HepG2 (cell line): ENCODE measurements around the gene HSD17B2. TPM values are rescaled to one million over a fixed set of nuclear protein-coding genes. Genes with fewer than 3 reads are reported as not detected.

ENCODE experiments used
- ATAC-seq: fragments of 200-7000 bp; cut with Tn5 transposase; 3 replicates; pipeline ENCODE4 v1.9.1; 2020; ENCODE audit warnings: mild to moderate bottlenecking, moderate library complexity
- BruUV-seq: library from RNA; stranded (reverse); fragments of 400-500 nt; replicated peaks from 2 replicates; lab custom pipeline; 2021; lab: Mats Ljungman, UMichigan
- CTCF ChIA-PET: fragments of 300-600 bp; formaldehyde crosslinking; extraction: SDS; loops from one replicate; lab custom pipeline; 2021; ENCODE audit warnings: low total read pairs, inconsistent platforms, low intra/inter-chr PET ratio; lab: Yijun Ruan, JAX
- POLR2A ChIA-PET: fragments of 350-600 bp; sonication (Branson Sonifier 250); formaldehyde crosslinking; loops from one replicate; lab custom pipeline; 2020; ENCODE audit warnings: antibody characterized with exemption, inconsistent platforms; lab: Yijun Ruan, JAX
- DNase-seq: peaks from one replicate; pipeline ENCODE4 v3.0.0-alpha.2; 2015; ENCODE audit warnings: low spot score
- FAIRE-seq: peaks from 3 replicates; lab custom pipeline; 2011; peaks lifted over from hg19 to GRCh38; lab: Jason Lieb, UNC
- H2AFZ ChIP-seq: one replicate; pipeline ENCODE4 v1.6.1; 2011; ENCODE audit warnings: low read length, inconsistent platforms
- H3K27ac ChIP-seq: fragments of 300-600 bp; 3 replicates; pipeline ENCODE4 v1.8.0; 2011; ENCODE audit warnings: mixed run types, mild to moderate bottlenecking, mixed read lengths, low read length, inconsistent platforms; ENCODE audit not compliant: insufficient read depth; ENCODE audit errors: extremely low read length
- H3K27me3 ChIP-seq, 2 experiments: fragments of 200-600 bp in 1 of 2; 2 replicates in 1 of 2; 3 replicates in 1 of 2; pipeline versions ENCODE4 v1.6.0 to v1.8.0; 2011; ENCODE audit warnings: low read length in 2 of 2, mild to moderate bottlenecking in 2 of 2, moderate library complexity in 2 of 2, inconsistent platforms in 1 of 2; ENCODE audit not compliant: insufficient read depth in 2 of 2, control insufficient read depth in 1 of 2
- H3K36me3 ChIP-seq, 2 experiments: fragments of 200-600 bp in 1 of 2; replicated peaks in 1 of 2; 2 replicates in 1 of 2; 3 replicates in 1 of 2; pipeline versions ENCODE4 v1.5.1 to v1.8.0; 2011; ENCODE audit warnings: low read length in 2 of 2, inconsistent platforms in 1 of 2; ENCODE audit not compliant: insufficient read depth in 2 of 2, control insufficient read depth in 1 of 2
- H3K4me1 ChIP-seq: 2 replicates; pipeline ENCODE4 v1.5.1; 2012; ENCODE audit warnings: low read length, inconsistent platforms; ENCODE audit not compliant: insufficient read depth
- H3K4me2 ChIP-seq: 2 replicates; pipeline ENCODE4 v1.6.0; 2011; ENCODE audit warnings: low read depth, low read length, inconsistent platforms
- H3K4me3 ChIP-seq, 3 experiments: fragments of 200-600 bp in 1 of 3; sonication (generic), shearing (Covaris generic) in 1 of 3; replicated peaks in 1 of 3; 2 replicates each; pipeline ENCODE4 v1.5.1; 2011 to 2016; ENCODE audit warnings: low read length in 3 of 3, inconsistent platforms in 2 of 3, low read depth in 2 of 3, mild to moderate bottlenecking in 2 of 3, control low read depth in 1 of 3, mixed read lengths in 1 of 3; ENCODE audit not compliant: insufficient read depth in 1 of 3
- H3K79me2 ChIP-seq: one replicate; pipeline ENCODE4 v1.6.1; 2011; ENCODE audit warnings: low read length, inconsistent platforms; ENCODE audit not compliant: insufficient read depth
- H3K9ac ChIP-seq: 2 replicates; pipeline ENCODE4 v1.6.0; 2011; ENCODE audit warnings: mild to moderate bottlenecking, low read depth, low read length, inconsistent platforms; ENCODE audit not compliant: insufficient read depth
- H3K9me3 ChIP-seq: 2 replicates; pipeline ENCODE4 v1.5.1; 2012; ENCODE audit warnings: mild to moderate bottlenecking, low read length
- H4K20me1 ChIP-seq: 2 replicates; pipeline ENCODE4 v1.6.0; 2011; ENCODE audit warnings: inconsistent platforms, mild to moderate bottlenecking, low read length, moderate library complexity; ENCODE audit not compliant: insufficient read depth
- CREM ChIP-seq, 2 experiments: sonication (generic) in 1 of 2; formaldehyde crosslinking in 1 of 2; IDR thresholded peaks; 2 replicates each; pipeline versions ENCODE4 v1.4.0 to v1.6.1; 2016 to 2020; ENCODE audit warnings: antibody characterized with exemption in 1 of 2, mild to moderate bottlenecking in 1 of 2, missing genetic modification reagents in 1 of 2
- GZF1 ChIP-seq: sonication (generic); formaldehyde crosslinking; IDR thresholded peaks from 2 replicates; pipeline ENCODE4 v1.5.1; 2020; ENCODE audit warnings: mild to moderate bottlenecking, missing genetic modification reagents
- KLF11 ChIP-seq: IDR thresholded peaks from 2 replicates; pipeline ENCODE4 v1.6.1; 2016; ENCODE audit warnings: missing compliant biosample characterization
- LCORL ChIP-seq, 2 experiments: fragments of 450-650 bp in 1 of 2; sonication (generic) in 1 of 2; formaldehyde crosslinking in 1 of 2; IDR thresholded peaks; 2 replicates each; pipeline versions ENCODE4 v1.5.0 to v1.6.1; 2017 to 2020; ENCODE audit warnings: antibody characterized with exemption in 1 of 2, missing genetic modification reagents in 1 of 2
- RBAK ChIP-seq: sonication (generic); formaldehyde crosslinking; IDR thresholded peaks from 2 replicates; pipeline ENCODE4 v1.5.1; 2020; ENCODE audit warnings: mild to moderate bottlenecking, missing genetic modification reagents
- SALL1 ChIP-seq: sonication (generic); formaldehyde crosslinking; IDR thresholded peaks from 2 replicates; pipeline ENCODE4 v1.8.0; 2022; ENCODE audit warnings: mild to moderate bottlenecking, missing genetic modification reagents
- ZNF775 ChIP-seq: sonication (generic); formaldehyde crosslinking; IDR thresholded peaks from 2 replicates; pipeline ENCODE4 v1.4.0; 2020; ENCODE audit warnings: missing genetic modification reagents, mild to moderate bottlenecking, moderate library complexity, borderline replicate concordance
- WGBS: methylation state at CpG from one replicate; pipeline ENCODE4 v1.1.6; 2017; ENCODE audit warnings: low lambda C conversion rate; 5-methylcytosine and 5-hydroxymethylcytosine counted together
- in situ Hi-C: cut with HindIII; loops from 2 replicates; pipeline ENCODE4 v1.10.0; 2017; ENCODE audit warnings: low pct_unique_long_range_greater_than_20kb; ENCODE audit not compliant: extremely low pct_ligation_motif_present
- intact Hi-C: fragments of 100-400 bp; cut with micrococcal nuclease; formaldehyde crosslinking; loops from one replicate; pipeline ENCODE4 v1.10.0; 2022; ENCODE audit not compliant: unreplicated experiment
- polyA plus RNA-seq, 8 experiments: library from polyadenylated mRNA; depleted of rRNA in 3 of 8; stranded (reverse) in 7 of 8; unstranded in 1 of 8; fragments of >200 nt; fragmentation: Illumina TruSeq in 4 of 8; extraction: Trizol in 4 of 8; gene quantifications; 2 replicates each; pipeline versions ENCODE4 v1.2.1 to v1.2.3, GENCODE V29; 2011 to 2016; ENCODE audit warnings: low read depth in 4 of 8, missing spikeins in 1 of 8, mixed read lengths in 1 of 8; ENCODE audit not compliant: insufficient read depth in 1 of 8
- total RNA-seq, 5 experiments: library from RNA; depleted of rRNA; stranded (reverse); fragments of >200 nt; fragmentation: Illumina TruSeq; extraction: Trizol; gene quantifications; 2 replicates each; pipeline ENCODE4 v1.2.3, GENCODE V29; 2016; ENCODE audit warnings: low read depth in 1 of 5
- TF ChIP-seq, protein P1 (sequence below): sonication (generic); formaldehyde crosslinking; IDR thresholded peaks from 2 replicates; pipeline ENCODE4 v1.5.1; 2020; ENCODE audit warnings: mild to moderate bottlenecking, missing genetic modification reagents
- TF ChIP-seq, protein P2 (sequence below): sonication (generic); formaldehyde crosslinking; IDR thresholded peaks from 2 replicates; pipeline ENCODE4 v1.4.0; 2020; ENCODE audit warnings: missing genetic modification reagents
- TF ChIP-seq, protein P3 (sequence below), 2 experiments: sonication (generic) in 1 of 2; formaldehyde crosslinking in 1 of 2; IDR thresholded peaks; 2 replicates each; pipeline versions ENCODE4 v1.4.0 to v1.6.1; 2016 to 2020; ENCODE audit warnings: borderline replicate concordance in 1 of 2, low read depth in 1 of 2, mild to moderate bottlenecking in 1 of 2, missing genetic modification reagents in 1 of 2
- TF ChIP-seq, protein P4 (sequence below): sonication (generic); formaldehyde crosslinking; IDR thresholded peaks from 2 replicates; pipeline ENCODE4 v1.4.0; 2020; ENCODE audit warnings: missing genetic modification reagents, low read depth, mild to moderate bottlenecking, borderline replicate concordance

The HSD17B2 gene
- total and polyA plus RNA-seq, 2 of the 13 experiments (the other 11 are each of a cell fraction or from before 2014, with no cell fraction given): 26.3 to 69.3 TPM

DNA sequence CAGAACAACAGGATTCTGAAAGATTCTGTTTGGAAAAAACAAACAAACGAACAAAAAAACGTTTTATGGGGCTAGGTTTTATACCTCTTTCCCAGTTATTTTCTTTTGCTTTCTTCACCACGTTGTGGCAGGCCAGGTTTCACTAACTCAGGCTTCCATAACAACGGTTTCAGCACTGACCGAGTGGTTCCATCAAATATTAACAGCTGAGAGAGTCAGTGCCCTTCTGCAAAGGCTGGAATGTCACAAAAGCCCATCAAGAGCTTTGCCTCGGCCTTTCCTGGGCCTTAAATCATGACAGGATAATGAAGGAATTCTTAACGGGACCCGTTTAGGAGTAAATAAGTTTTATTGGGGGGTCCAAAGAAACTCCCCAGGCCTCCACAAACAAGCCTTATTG lies 100.8 kb downstream of the HSD17B2 start:
- ATAC-seq (peak; percentile 98), DNase-seq (peak; percentile 60), FAIRE-seq (peak; percentile 59)
- 9% methylated on average over 8 of the region's 8 CpGs for WGBS
- intact Hi-C loops: no loop called here
- Histone ChIP-seq H2AFZ (no peak overlapping the region), H3K4me1 (peaks cover 36% of the 10 kb centered on the region), H3K27me3 (no peaks in the 10 kb centered on the region), H3K79me2 (no peaks in the 10 kb centered on the region), H3K4me3 (no peak overlapping the region), H3K9me3 (no peaks in the 10 kb centered on the region), H3K27ac (peak overlapping the region; percentile 21), H3K36me3 (no peaks in the 10 kb centered on the region; a peak in 2 of 5 replicates), H4K20me1 (no peaks in the 10 kb centered on the region), H3K4me2 (peak overlapping the region; percentile 47), H3K9ac (no peak overlapping the region)
- CTCF ChIA-PET: no interaction called here
- no TSS peak for BruUV-seq
- in situ Hi-C loops: no loop called here
- POLR2A ChIA-PET: interaction anchor here (0.7 to 2.0 kb wide), 2 partner anchors 34 to 76 kb away, joined by 3 to 7 read pairs; partner anchors contain the start of gene MPHOSPH6
- TF ChIP-seq LCORL (IDR thresholded peaks at IDR 0.05) (no peak), LCORL (CRISPR knock-in tag; IDR thresholded peaks at IDR 0.05) (0 out of 2 replicates have a peak, but pooled peaks have one; percentile 36), KLF11 (CRISPR knock-in tag) (no peak), GZF1 (CRISPR knock-in tag) (no peak), CREM (IDR thresholded peaks at IDR 0.05) (no peak), CREM (CRISPR knock-in tag; IDR thresholded peaks at IDR 0.05) (no peak), SALL1 (CRISPR knock-in tag) (0 out of 2 replicates have a peak, but pooled peaks have one; percentile 24), RBAK (CRISPR knock-in tag) (no peak), ZNF775 (CRISPR knock-in tag) (no peak)
- TF ChIP-seq, protein P1, sequence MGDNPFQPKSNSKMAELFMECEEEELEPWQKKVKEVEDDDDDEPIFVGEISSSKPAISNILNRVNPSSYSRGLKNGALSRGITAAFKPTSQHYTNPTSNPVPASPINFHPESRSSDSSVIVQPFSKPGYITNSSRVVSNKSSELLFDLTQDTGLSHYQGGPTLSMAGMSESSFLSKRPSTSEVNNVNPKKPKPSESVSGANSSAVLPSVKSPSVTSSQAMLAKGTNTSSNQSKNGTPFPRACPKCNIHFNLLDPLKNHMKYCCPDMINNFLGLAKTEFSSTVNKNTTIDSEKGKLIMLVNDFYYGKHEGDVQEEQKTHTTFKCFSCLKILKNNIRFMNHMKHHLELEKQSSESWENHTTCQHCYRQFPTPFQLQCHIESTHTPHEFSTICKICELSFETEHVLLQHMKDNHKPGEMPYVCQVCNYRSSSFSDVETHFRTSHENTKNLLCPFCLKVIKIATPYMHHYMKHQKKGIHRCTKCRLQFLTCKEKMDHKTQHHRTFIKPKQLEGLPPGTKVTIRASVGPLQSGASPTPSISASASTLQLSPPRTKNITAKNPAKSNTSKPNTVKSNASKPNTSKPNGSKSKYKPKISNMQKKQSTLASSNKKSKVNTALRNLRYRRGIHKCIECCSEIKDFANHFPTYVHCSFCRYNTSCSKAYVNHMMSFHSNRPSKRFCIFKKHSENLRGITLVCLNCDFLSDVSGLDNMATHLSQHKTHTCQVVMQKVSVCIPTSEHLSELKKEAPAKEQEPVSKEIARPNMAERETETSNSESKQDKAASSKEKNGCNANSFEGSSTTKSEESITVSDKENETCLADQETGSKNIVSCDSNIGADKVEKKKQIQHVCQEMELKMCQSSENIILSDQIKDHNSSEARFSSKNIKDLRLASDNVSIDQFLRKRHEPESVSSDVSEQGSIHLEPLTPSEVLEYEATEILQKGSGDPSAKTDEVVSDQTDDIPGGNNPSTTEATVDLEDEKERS: no peak
- TF ChIP-seq, protein P2, sequence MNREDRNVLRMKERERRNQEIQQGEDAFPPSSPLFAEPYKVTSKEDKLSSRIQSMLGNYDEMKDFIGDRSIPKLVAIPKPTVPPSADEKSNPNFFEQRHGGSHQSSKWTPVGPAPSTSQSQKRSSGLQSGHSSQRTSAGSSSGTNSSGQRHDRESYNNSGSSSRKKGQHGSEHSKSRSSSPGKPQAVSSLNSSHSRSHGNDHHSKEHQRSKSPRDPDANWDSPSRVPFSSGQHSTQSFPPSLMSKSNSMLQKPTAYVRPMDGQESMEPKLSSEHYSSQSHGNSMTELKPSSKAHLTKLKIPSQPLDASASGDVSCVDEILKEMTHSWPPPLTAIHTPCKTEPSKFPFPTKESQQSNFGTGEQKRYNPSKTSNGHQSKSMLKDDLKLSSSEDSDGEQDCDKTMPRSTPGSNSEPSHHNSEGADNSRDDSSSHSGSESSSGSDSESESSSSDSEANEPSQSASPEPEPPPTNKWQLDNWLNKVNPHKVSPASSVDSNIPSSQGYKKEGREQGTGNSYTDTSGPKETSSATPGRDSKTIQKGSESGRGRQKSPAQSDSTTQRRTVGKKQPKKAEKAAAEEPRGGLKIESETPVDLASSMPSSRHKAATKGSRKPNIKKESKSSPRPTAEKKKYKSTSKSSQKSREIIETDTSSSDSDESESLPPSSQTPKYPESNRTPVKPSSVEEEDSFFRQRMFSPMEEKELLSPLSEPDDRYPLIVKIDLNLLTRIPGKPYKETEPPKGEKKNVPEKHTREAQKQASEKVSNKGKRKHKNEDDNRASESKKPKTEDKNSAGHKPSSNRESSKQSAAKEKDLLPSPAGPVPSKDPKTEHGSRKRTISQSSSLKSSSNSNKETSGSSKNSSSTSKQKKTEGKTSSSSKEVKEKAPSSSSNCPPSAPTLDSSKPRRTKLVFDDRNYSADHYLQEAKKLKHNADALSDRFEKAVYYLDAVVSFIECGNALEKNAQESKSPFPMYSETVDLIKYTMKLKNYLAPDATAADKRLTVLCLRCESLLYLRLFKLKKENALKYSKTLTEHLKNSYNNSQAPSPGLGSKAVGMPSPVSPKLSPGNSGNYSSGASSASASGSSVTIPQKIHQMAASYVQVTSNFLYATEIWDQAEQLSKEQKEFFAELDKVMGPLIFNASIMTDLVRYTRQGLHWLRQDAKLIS (CRISPR knock-in tag): no peak
- TF ChIP-seq, protein P3, sequence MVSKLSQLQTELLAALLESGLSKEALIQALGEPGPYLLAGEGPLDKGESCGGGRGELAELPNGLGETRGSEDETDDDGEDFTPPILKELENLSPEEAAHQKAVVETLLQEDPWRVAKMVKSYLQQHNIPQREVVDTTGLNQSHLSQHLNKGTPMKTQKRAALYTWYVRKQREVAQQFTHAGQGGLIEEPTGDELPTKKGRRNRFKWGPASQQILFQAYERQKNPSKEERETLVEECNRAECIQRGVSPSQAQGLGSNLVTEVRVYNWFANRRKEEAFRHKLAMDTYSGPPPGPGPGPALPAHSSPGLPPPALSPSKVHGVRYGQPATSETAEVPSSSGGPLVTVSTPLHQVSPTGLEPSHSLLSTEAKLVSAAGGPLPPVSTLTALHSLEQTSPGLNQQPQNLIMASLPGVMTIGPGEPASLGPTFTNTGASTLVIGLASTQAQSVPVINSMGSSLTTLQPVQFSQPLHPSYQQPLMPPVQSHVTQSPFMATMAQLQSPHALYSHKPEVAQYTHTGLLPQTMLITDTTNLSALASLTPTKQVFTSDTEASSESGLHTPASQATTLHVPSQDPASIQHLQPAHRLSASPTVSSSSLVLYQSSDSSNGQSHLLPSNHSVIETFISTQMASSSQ (IDR thresholded peaks at IDR 0.05; ENCODE audit: low read depth): 0 out of 2 replicates have a peak, but pooled peaks have one; percentile 26
- TF ChIP-seq, protein P3 (CRISPR knock-in tag; IDR thresholded peaks at IDR 0.05; ENCODE audit: borderline replicate concordance): no peak
- TF ChIP-seq, protein P4, sequence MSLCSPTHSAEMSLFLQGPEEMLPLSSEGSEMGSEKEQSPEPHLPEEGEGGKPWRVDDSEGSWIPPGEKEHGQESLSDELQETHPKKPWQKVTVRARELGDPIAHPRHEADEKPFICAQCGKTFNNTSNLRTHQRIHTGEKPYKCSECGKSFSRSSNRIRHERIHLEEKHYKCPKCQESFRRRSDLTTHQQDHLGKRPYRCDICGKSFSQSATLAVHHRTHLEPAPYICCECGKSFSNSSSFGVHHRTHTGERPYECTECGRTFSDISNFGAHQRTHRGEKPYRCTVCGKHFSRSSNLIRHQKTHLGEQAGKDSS (CRISPR knock-in tag): no peak
